Putamen (tissue), 1 donor: ENCODE measurements around the gene EIF5A2.
"Not testable (repeated sequence)": the region's sequence is repeated elsewhere in the genome, so short reads cannot be mapped to it uniquely, and the experiment has no call there.

Source experiments
- DNase-seq: peaks from one replicate; pipeline ENCODE4 v3.0.0-alpha.2; 2016; ENCODE audit warnings: low spot score

Gene EIF5A2

GRCh38 chr3:170908235-170909116 lies at the start of gene EIF5A2:
Gene EIF5A2, minus strand, starts transcription at chr3:170908637. Its CDS starts 831 bp downstream, at chr3:170907806.
- peak; percentile 92 for DNase-seq

- no peak for DNase-seq
Observed at GRCh38 chr3:170956647-170957046, 48.2 kb upstream of the EIF5A2 start.

- DNase-seq: peak; percentile 77
Observed at GRCh38 chr3:170953736-170954135, 45.3 kb upstream of the EIF5A2 start.

- DNase-seq: peak; percentile 25
Observed at GRCh38 chr3:170953229-170953628, 44.8 kb upstream of the EIF5A2 start.

GRCh38 chr3:170949211-170949610 lies 40.8 kb upstream of the EIF5A2 start:
- DNase-seq: no peak

- DNase-seq: no peak
Observed at GRCh38 chr3:170947018-170947769, 38.8 kb upstream of the EIF5A2 start.

- no peak for DNase-seq
Observed at GRCh38 chr3:170942011-170942410, 33.6 kb upstream of the EIF5A2 start.

GRCh38 chr3:170941551-170941950 lies 33.1 kb upstream of the EIF5A2 start:
- no peak for DNase-seq

GRCh38 chr3:170933039-170933438 lies 24.6 kb upstream of the EIF5A2 start:
- not testable (repeated sequence) for DNase-seq

- DNase-seq: not testable (repeated sequence)
Observed at GRCh38 chr3:170923553-170923952, 15.1 kb upstream of the EIF5A2 start.

- DNase-seq: no peak
Observed at GRCh38 chr3:170918715-170919114, 10.3 kb upstream of the EIF5A2 start.

GRCh38 chr3:170914690-170915089 lies 6.3 kb upstream of the EIF5A2 start:
- DNase-seq: no peak

- DNase-seq: no peak
Observed at GRCh38 chr3:170914212-170914611, 5.8 kb upstream of the EIF5A2 start.

GRCh38 chr3:170911051-170911450 lies 2.6 kb upstream of the EIF5A2 start:
- DNase-seq: no peak

- DNase-seq: no peak
Observed at GRCh38 chr3:170910542-170910941, 2.1 kb upstream of the EIF5A2 start.

GRCh38 chr3:170909129-170909903 lies 879 bp upstream of the EIF5A2 start:
- DNase-seq: no peak

- no peak for DNase-seq
Observed at GRCh38 chr3:170907637-170908234, 701 bp downstream of the EIF5A2 start.

GRCh38 chr3:170905862-170906261 lies 2.6 kb downstream of the EIF5A2 start:
- DNase-seq: no peak

- no peak for DNase-seq
Observed at GRCh38 chr3:170903123-170903522, 5.3 kb downstream of the EIF5A2 start.

GRCh38 chr3:170899455-170899854 lies 9.0 kb downstream of the EIF5A2 start:
- DNase-seq: no peak

GRCh38 chr3:170897978-170898377 lies 10.5 kb downstream of the EIF5A2 start:
- DNase-seq: no peak

GRCh38 chr3:170897199-170897598 lies 11.2 kb downstream of the EIF5A2 start:
- DNase-seq: not testable (repeated sequence)
